Stimulated activated CD8-positive, alpha-beta memory T cell treated with anti-CD3 and anti-CD28 coated beads, Interleukin-7, amount 100 ng/mL, for 1 hour (primary cell): ENCODE data around the gene POLR2E.
"Not testable (repeated sequence)": the region's sequence is repeated elsewhere in the genome, so short reads cannot be mapped to it uniquely, and the experiment has no call there.

Experiments
- DNase-seq, 2 donors: peaks; one replicate each; pipeline ENCODE4 v3.0.0-alpha.2; 2020; ENCODE audit warnings: low read depth in 2 of 2

The POLR2E gene

DNA sequence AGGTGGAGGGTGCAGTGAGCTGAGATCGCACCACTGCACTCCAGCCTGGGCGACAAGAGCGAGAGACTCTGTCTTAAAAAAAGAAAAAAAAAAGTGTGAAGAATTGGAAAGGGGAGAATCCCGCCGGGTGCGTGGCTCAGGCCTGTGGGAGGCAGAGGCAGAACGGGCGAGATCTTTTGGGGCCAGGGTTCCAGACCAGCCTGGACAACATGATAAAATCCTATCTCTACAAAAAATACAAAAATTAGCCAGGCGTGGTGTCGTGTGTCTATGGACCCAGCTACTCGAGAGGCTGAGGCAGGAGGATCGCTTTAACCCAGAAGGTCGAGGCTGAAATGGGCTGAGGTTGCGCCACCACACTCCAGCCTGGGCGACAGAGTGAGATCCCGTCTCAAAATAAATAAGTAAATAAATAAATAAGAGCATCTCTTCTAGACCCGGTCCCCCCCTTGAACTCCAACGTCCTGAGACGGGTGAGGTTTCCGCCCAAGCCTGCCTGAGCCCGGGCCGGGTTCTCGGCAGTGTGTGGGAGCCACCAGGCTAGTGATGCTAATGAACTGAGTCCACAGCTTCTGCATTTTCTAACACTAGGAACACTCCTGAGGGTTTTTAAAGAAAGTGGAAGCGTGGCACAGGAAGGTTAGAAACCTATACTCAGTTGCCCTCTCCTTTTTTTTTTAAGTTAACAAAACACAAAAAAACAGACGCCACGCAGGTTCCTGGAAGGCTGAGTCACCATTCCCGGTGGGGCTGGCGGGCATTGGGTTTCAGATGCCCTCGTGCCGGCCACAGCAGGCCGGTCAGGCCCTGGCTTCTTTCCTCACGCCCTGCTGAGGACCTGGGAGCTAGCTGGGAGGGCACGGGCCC lies 30.7 kb upstream of the POLR2E start:
- no peak for DNase-seq

DNA sequence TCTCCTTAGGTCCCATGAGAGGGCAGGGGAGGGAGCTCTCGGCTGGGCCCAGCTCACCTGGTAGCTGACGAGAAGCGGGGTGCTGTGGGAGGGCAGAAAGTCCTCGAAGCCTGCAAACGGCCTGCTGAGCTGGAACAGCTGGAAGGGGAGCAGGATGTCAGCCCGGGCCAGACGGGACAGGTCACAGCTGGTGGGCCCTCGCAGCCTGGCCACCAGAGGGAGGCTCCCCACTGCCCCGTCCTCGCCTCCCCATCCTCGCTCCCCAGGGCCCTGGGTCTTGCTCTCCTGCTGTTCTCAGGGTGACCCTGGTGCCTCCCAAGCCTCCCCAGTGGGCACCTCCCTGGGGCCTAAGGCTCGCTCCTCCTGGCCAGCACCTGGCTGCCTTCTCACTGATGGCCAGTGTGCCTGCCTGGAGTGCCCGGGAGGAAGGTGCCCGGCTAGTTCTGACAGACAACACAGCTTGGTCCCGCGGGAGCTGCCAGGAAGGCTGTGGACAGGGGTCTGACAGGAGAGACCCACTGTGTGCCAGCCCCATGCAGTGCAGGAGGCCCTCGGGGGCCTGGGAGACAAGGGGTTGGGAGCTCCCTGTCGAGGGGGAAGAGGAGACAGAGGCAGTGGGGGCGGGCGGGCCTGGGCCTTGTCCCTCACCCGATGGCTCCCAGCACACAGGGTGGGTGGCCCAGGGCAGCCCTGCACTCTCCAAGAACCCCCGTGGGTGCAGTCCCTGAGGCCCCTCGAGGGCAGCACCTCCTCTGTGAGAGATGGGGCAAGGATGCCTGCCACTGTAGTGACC lies 28.9 kb upstream of the POLR2E start:
- DNase-seq: no peak

DNA sequence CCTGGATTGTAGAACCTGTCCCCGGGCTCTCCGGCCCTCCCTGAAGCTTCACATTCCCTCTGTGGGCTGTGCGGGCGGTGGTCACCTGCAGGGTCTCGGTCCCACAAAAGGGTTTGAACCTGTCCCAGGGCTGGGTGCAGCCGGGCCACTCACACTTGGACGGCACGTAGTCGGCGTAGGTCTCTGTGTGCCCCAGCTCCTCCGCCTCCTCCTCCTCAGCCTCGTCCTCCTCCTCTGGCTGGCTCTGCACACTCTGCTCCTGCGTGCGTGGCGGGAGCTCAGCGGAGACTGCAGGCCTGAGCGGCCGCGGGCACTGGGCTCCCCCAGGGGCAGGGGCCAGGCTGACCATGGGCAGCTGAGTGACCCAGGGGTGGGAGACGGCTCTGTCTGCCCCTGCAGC lies 28.2 kb upstream of the POLR2E start:
- no peak for DNase-seq

DNA sequence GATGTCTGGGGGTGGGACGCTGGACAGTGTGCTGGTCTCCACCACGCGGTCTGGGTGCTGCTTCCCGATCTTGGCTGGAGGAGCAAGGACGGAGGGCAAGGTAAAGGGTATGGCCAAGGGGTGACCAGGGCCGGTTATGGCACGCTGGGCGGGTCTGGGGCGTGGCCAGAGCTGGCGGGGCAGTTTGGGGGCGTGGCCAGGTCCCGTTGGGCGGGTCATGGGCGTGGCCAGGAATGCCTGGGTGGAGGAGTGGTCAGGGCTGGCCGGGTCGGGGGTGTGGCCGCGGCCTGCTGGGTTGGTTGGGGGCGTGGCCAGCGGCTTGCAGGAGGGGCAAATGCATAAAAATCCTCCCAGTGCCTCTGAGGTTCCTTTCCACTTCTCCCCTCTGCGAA lies 27.8 kb upstream of the POLR2E start:
- no peak for DNase-seq

DNA sequence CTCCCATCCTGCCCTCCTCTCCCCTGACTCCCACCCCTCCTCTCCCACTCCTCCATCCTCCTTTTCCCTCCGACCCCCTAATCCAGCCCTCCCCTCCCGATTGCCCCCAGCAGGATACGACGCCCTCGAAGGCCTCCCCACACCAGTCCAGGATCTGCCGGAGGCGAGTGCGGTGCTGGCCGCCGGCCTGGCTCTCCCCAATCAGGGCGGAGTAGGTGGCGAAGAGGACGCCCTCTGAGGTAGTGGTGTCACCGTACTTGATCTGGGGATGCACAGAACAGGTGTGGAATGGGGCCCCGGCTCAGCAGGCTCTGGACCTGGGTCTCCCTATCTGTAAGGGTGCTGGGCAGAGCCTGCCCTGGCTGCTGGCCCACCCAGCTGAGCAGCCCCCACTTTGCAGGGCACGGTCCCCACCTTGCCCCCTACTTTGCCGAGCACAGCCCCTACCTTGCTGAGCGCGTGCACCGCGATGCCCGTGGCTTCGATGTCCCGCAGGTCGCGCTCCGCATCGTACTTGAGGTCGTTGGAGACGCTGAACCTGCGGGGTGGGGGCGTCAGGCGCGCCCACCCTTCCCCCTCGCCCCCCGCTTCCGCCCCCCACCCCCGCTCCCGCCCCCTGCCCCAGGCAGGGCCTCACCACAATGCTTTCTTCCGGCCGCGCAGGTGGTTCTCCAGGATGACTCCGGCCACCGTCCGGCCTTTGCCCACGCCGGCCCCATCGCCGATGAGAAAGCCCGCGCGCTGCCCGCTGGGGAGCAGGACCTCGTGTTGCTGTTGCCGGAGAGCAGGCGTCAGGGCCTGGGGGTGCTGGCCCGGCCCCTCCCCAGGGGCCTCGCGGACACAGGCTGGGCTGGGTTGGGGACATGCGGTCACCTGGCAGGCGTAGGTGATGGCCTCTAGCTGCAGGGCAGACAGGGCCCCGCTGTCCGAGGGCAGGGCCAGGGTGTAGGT lies 27.1 kb upstream of the POLR2E start:
- DNase-seq: no peak

DNA sequence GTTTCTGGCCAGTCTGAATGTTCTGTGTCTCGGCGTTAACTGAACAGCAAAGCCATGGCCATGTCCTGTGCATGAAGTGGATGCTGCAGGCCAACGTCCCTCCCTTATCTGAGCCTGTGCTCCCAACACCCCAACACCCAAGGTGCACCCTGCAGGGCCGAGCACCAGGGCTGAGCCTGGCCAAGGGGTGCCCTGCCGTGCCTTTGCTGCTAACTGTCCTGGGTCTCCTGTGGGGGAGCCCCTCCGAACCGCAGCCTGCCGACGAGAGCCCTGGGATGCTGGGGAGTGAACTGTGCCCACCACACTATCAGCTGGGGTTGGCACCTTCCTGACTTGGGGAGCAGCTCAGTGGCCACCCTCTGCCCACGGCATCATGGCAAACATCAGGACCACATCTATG lies 26.2 kb upstream of the POLR2E start:
- DNase-seq: no peak

DNA sequence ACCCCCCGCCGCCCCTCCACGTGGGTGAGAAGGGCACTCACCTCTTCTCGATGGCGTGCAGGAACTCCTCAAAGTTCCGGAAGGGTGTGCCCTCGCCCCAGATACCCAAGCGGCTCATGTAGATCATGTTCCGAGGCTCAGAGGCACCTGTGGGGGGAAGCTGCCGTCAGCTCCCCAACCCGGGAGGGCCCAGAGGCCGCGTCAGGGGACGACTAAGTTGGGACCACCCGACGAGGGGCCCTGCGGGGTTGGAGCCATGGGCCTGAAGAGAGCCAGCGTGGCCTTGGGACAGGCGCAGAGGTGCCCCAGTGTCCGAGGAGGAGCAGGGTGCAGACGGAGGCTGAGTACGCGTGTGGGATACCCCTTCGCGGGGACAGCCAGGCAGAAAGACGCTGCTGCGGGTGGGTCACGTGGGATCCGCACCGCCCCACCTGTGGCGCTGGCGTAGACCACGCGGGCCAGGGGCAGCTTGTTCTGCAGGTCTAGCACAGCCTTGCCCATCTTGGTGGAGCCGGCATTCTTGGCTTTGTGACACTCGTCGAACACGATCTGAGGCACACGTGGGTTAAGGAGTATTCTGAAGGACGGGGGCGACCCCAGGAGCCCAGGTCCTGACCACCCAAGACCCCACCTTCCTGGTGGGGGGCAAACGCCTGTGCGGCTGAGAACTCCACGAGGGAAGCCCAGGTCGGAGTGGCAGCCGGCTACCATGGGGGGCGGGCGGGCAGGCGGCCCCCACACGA lies 24.5 kb upstream of the POLR2E start:
- no peak for DNase-seq

DNA sequence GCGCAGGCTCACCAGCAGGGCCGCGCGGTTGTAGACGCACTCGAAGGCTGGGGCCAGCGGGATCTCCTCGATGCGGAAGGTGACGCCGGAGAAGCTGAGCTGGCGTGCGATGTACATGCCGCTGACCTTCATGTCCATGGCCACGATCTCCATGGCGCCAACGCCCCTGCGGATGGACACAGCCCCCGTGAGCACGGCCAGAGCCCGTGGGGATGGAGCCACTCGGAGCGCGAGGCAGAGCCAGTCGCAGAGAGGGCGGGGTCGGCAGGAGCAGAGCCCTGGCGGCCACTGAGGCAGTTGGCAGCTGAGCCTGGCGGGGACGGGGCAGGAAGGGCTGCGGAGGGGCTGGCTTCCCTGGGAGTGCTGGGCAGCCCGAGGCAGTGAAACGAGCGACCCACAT lies 23.8 kb upstream of the POLR2E start:
- DNase-seq: no peak

DNA sequence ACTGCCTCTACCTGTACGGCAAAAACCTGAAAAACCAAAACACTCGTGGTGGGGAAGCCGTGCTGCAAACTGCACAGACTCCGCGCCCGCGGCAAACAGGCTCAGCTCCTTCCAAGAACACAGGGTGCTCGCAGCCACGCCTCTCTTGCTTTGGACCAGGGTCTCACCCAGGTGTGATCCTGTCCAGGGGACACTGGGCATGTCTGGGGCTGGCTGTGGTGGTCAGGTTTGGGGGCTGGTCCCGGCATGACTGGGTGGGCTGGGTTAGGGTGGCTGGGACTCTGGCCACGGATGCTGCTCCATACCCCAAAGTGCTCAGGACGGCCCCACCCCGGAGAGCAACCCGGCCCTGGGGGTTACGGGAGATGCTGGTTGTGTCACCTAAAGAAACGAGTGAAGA lies 22.5 kb upstream of the POLR2E start:
- DNase-seq: no peak

DNA sequence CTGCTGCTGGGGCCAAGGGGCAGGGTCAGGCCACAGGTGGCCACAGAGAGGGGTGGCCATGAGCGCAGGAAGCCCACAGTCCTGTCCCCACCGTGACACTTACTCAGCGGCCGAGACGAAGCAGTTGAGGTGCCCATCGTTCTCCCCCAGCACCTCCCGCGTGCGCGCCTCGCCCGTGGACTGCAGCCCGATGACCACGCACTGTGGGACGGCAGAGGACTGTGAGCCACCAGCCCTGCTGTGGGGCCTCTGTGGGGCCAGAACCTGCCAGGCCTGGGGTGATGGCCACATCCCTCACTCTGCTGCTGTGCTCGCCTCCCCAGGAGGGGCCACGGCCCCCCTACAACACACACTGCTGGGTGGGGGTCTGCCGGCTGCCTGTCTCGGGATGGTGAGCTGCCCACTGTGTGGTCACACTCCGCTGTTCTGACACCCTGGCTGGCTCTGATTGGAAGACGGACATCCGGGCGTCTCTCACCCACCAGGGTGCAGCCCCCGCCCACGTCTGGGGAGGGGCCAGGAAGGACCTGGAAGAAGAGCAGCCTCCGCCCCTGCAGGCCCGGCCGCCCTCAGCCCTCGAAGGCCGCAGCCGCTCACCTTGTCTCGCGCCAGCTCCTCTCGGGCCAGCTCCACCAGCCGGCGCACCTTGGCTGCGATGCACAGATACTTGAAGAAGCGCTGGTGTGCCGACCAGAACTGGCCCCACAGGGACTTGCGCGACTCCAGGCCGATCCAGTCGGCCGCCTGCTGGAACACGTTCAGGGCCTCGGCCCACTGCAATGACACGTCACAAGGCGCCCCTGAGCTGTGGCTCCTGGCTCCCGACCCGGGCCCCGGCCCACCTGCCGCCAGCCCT lies 21.8 kb upstream of the POLR2E start:
- DNase-seq: no peak

DNA sequence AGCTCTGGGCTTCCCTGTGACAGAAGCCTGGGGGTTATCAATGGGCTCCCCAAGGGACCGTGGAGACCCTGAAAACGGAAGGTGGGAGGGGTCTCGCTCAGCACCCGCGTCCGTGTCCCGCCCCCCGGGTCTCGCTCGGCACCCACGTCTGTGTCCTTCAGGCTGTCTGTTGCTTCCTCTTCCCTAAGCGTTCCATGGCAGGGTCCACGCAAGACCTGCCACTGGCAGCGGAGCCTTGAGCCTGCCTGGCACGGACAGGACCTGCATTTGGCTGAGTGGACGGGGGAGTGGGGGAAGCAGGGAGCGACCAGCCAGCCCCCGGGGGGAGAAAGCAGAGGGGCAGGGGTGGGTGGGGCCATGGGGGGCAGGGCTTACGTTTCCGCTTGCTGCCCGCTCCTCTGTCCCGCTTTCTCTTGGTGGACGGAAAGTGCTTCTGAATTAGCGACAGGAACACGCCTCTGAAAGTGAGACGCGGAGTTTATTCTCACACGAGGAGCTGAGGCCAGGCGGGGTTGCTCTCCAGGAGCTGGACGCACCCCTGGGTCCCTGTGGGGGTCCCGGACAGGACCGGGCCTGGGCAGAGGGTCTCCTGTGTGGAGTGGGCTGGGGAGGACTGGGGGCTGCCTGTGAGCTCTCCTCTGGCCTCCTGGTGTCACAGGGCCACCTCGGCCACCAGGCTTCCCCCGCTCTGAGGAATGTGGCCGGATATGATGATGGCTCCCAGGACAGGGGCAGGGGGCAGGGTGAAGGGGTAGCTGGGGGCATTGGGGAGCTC lies 20.7 kb upstream of the POLR2E start:
- DNase-seq: no peak

DNA sequence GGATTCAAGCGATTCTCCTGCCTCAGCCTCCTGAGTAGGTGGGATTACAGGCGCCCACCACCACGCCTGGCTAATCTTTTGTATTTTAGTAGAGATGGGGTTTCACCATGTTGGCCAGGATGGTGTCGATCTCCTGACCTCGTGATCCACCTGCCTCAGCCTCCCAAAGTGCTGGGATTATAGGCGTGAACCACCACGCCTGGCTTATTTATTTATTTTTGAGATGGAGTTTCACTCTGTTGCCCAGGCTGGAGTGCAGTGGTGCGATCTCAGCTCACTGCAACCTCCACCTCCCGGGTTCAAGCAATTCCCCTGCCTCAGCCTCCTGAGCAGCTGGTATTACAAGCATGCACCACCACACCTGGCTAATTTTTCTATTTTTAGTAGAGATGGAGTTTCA lies 19.6 kb upstream of the POLR2E start:
- DNase-seq: not testable (repeated sequence)

DNA sequence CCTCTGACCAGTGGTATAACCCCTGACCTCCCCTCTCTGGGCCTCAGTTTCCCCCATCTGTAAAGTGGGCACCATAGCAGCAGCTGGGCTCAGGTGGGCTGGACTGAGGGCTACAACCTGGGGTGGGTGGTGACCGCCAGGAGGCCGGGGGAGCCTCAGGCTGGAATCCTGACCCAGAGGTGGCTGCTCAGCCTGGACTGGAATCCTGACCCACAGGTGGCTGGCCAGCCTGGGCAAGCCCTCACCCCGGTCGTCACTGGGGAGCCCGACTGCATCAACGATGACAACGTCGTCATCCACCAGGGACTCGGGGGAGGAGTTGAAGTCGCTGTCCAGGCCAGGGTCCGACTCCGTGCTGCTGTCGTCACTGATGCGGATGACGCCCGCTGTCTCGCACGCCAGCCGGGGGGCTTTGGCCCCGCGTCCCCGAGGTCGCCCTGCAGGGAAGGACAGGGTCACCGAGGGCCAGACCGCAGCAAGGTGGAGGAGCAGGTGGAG lies 18.9 kb upstream of the POLR2E start:
- DNase-seq: no peak

DNA sequence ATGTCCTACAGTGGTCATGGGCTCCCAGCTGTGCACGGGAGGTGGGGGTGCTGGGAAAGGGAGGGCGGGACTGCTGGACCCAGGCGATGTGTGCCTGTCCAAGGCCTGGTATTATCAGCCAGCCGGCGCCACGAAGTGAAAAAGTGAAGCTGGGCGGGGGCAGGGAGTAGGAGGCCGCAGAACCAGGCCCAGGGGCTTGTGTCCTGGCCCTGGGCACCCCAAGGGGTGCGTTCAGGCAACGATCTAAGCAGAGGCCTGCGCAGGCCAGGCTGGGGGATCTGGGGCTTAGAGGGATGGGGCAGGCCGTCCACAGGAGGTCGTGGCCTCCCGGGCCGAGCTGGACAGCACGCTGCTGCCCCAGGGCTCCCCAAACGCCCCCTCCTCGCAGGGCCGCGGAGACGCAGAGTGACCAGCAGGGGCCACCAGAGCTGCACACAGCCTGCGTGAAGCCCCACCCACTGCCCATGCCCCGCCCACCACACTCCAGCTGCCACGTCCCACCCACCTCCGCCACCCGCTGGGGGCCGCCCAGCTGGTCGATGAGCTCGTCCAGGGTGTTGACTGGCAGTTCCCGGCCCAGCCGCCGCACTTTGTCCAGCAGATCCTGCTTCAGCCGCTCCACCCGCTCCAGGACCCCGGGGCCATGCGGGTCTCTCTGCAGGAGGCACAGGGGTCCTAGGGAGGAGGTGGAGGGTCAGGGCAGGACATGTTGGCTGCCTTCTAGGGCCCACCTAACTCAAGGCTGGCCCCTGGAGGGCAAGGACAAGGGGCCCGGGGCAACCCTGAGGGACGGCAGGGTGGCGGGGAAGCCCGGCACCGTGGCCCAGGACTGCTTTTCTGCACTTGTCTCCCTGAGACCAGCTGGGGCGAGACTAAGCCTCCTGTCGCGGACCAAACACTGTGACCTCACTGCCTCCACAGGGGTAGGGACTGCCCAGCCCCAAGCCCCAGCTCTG lies 18.1 kb upstream of the POLR2E start:
- DNase-seq: peak; percentile 66 to 70

DNA sequence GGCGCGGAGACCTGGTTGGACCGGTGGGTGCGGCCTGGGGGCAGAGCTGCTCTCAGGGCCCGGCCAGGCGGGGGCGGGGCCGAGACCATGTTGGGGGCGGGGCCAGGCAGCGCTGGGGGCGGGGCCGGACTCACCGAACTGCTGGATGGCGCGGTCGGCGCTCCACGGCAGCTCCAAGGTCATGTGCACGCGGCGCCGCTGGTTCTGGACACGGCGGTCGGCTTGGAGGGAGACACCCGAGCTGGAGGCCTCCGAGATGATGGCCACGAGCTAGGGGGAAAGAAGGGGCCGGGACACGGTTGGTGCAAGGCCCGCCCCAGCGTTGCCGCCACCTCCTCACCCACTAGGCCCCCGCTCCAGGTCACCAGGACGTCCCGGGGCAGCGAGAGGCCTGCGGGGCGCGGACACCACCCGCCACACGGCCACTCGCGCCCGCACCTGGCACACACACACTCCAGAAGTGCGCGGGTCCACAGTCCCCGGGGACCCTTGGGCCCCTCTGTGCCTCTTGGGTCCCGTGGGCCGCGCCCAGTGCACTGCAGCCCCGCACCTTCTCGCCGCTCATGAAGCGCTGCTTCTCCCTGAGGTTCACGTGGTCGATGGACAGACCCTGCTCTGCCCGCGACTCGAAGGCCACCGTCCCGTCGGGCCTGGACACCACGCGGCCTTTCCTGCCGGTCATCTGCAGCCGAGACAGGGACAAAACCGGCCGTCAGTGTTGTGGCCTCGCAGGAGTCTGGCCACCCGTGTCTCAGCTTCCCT lies 17.3 kb upstream of the POLR2E start:
- no peak for DNase-seq

DNA sequence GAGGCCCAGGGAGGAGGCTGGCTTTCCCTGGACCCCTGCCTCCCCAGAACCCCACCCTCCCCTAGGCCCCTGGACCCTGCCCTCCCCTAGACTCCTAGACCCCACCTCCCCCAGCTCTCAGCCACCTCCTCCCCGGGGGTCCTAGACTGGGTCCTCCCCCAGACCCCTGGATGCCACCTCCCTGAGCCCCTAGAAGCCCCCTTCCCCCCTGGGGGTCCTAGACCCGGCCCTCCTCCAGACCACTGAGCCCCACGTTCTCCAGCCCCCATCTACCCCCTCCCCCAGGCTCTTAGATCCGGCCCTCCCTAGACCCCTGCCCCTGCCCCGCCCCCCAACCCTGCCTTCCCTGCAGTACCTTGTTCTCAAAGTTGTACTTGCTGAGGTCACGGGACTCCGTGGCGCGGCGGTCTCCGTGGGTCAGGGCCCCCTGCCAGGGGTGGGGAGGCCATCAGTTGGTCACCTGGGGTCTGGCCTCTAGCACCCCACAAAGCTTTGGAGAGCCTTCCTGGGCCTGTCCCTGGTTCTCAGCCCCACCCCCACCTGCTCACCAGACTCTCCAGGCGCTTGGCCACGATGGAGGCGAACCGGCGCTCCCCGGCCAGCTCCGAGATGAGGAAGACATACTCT lies 16.6 kb upstream of the POLR2E start:
- DNase-seq: no peak
